ENCODE results near the gene KIF21B.

The KIF21B gene

GRCh38 chr1:201049248-201049831 lies 25.8 kb upstream of the KIF21B start:
- in situ Hi-C loops (cut with HindIII; ENCODE audit: low sequenced_read_pairs) = loop anchor here (10.0 kb wide), 1 partner anchor 175 kb away; no protein-coding TSS in a partner anchor

- in situ Hi-C loops (cut with HindIII; ENCODE audit: low sequenced_read_pairs) = loop anchor here (10.0 kb wide), 1 partner anchor 176 kb away; no protein-coding TSS in a partner anchor
These were observed 25.0 kb upstream of the KIF21B start for GRCh38 chr1:201048521-201048920.

- in situ Hi-C loops (cut with HindIII; ENCODE audit: low sequenced_read_pairs) = loop anchor here (10.0 kb wide), 1 partner anchor 181 kb away; no protein-coding TSS in a partner anchor
These were observed 20.6 kb upstream of the KIF21B start for GRCh38 chr1:201044119-201044518.

GRCh38 chr1:201042779-201043461 lies 19.4 kb upstream of the KIF21B start:
- in situ Hi-C loops (cut with HindIII; ENCODE audit: low sequenced_read_pairs) = loop anchor here (10.0 kb wide), 1 partner anchor 182 kb away; no protein-coding TSS in a partner anchor

- in situ Hi-C loops (cut with HindIII; ENCODE audit: low sequenced_read_pairs) = loop anchor here (10.0 kb wide), 1 partner anchor 184 kb away; no protein-coding TSS in a partner anchor
These were observed 17.5 kb upstream of the KIF21B start for GRCh38 chr1:201041011-201041410.

- in situ Hi-C loops (cut with HindIII; ENCODE audit: low sequenced_read_pairs) = loop anchor here (10.0 kb wide), 1 partner anchor 185 kb away; no protein-coding TSS in a partner anchor
These were observed 16.4 kb upstream of the KIF21B start for GRCh38 chr1:201039876-201040275.

- in situ Hi-C loops (cut with HindIII; ENCODE audit: low sequenced_read_pairs) = no loop called here
These were observed 15.9 kb upstream of the KIF21B start for GRCh38 chr1:201039418-201039817.

- in situ Hi-C loops (cut with HindIII; ENCODE audit: low sequenced_read_pairs) = no loop called here
These were observed 14.8 kb upstream of the KIF21B start for GRCh38 chr1:201038186-201038876.

- in situ Hi-C loops (cut with HindIII; ENCODE audit: low sequenced_read_pairs) = no loop called here
These were observed 12.8 kb upstream of the KIF21B start for GRCh38 chr1:201036188-201036842.

- in situ Hi-C loops (cut with HindIII; ENCODE audit: low sequenced_read_pairs) = no loop called here
These were observed 11.2 kb upstream of the KIF21B start for GRCh38 chr1:201034671-201035070.

GRCh38 chr1:201032408-201032807 lies 8.9 kb upstream of the KIF21B start:
- in situ Hi-C loops (cut with HindIII; ENCODE audit: low sequenced_read_pairs) = no loop called here

GRCh38 chr1:201028461-201028889 lies 5.0 kb upstream of the KIF21B start:
- in situ Hi-C loops (cut with HindIII; ENCODE audit: low sequenced_read_pairs) = no loop called here

GRCh38 chr1:201026836-201027235 lies 3.3 kb upstream of the KIF21B start:
- in situ Hi-C loops (cut with HindIII; ENCODE audit: low sequenced_read_pairs) = no loop called here

GRCh38 chr1:201026234-201026633 lies 2.7 kb upstream of the KIF21B start:
- in situ Hi-C loops (cut with HindIII; ENCODE audit: low sequenced_read_pairs) = no loop called here

GRCh38 chr1:201025571-201026002 lies 2.1 kb upstream of the KIF21B start:
- in situ Hi-C loops (cut with HindIII; ENCODE audit: low sequenced_read_pairs) = no loop called here

- in situ Hi-C loops (cut with HindIII; ENCODE audit: low sequenced_read_pairs) = no loop called here
These were observed 1.1 kb upstream of the KIF21B start for GRCh38 chr1:201024625-201024998.

GRCh38 chr1:201023920-201024624 lies 558 bp upstream of the KIF21B start:
- in situ Hi-C loops (cut with HindIII; ENCODE audit: low sequenced_read_pairs) = no loop called here

- in situ Hi-C loops (cut with HindIII; ENCODE audit: low sequenced_read_pairs) = no loop called here
These were observed 546 bp downstream of the KIF21B start for GRCh38 chr1:201022820-201023516.

- in situ Hi-C loops (cut with HindIII; ENCODE audit: low sequenced_read_pairs) = no loop called here
These were observed 1.1 kb downstream of the KIF21B start for GRCh38 chr1:201022493-201022819.
